ENCODE data around the gene CHI3L2. TPM values are rescaled to one million over a fixed set of nuclear protein-coding genes. Genes with fewer than 3 reads are reported as not detected.

The CHI3L2 gene
- polyA plus RNA-seq, 1 donor, result 2.4 TPM

DNA sequence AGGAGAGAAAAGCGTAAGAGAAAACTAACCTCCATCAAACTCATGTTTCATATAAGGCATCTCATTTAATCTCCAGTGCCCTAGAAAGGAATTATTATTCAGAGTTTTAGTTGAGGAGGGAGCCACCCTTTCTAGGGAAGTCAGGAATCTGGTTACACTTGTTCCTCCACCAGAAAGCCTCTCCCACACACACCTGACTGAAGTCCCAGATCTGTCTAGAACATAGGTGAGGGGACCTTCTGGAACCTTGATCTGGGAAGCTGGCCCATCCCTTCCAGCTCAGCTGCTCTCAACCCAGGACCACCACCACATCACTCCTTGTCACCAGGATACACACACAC is 25.2 kb upstream of the CHI3L2 start:
- no CpG with 5 or more reads among the region's 1 CpG for WGBS (ENCODE audit: insufficient coverage, low lambda C conversion rate)
- Histone ChIP-seq H3K4me3 (ENCODE audit: low read length) (no peak overlapping the region), H3K27ac (ENCODE audit: low read length) (peak overlapping the region; percentile 86), H3K4me1 (ENCODE audit: control insufficient read depth, insufficient read depth, low read length) (peaks cover 42% of the 10 kb centered on the region), H3K36me3 (ENCODE audit: control insufficient read depth, insufficient read depth, low read length) (peaks cover 19% of the 10 kb centered on the region), H3K27me3 (ENCODE audit: control insufficient read depth, insufficient read depth, low read length) (peaks cover 4% of the 10 kb centered on the region), H3K9me3 (ENCODE audit: control insufficient read depth, low read depth, low read length) (no peaks in the 10 kb centered on the region)
- DNase-seq, result peak in 1 of 2 donors; percentile 74

DNA sequence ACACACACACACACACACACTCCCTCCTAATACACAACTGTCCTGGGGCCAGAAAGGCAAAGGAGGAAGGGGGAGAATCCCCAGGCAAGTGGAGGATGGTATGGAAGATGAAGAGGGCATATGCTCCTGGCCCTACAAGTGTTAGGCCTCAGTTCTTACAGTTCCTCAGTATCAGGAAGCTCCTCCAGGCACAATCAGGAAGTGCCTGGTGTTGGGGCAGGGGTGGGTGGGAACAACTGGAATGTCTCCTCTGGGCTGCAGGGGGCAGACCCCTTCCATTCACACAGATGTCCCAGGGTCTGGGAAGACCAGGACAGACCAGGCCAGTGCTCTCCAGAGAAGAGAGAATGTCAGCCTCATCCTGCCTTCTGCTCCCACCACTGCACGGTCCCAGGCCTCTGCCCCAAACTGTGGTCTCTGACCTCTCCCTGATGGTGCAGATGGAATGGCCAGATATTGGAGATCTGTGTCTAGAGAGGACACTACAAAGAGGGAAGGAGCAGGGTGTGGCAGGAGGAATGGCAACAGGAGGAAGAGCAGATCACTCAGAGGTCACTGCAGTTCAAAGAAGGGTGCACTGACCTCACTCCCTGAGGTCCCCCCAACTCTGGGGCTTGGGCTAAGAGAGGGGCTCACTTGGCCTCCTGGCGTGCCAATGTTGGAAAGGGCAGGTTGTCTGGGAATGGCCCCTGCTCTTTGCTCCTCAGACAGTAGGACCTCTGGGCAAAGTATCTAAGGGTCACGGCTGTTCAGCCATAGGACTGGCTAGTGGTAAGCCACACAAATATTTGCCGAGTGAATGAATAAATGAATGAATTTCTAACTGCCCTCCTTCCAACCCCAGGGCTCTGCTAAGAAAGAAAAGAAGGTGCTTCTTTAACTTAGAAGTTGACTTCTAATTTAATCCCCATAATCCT is 24.5 kb upstream of the CHI3L2 start:
- Histone ChIP-seq H3K9me3 (ENCODE audit: control insufficient read depth, low read depth, low read length) (no peaks in the 10 kb centered on the region), H3K36me3 (ENCODE audit: control insufficient read depth, insufficient read depth, low read length) (peaks cover 13% of the 10 kb centered on the region), H3K4me1 (ENCODE audit: control insufficient read depth, insufficient read depth, low read length) (peaks cover 42% of the 10 kb centered on the region), H3K4me3 (ENCODE audit: low read length) (peak overlapping the region; percentile 52), H3K27ac (ENCODE audit: low read length) (peak overlapping the region; percentile 86), H3K27me3 (ENCODE audit: control insufficient read depth, insufficient read depth, low read length) (peaks cover 4% of the 10 kb centered on the region)
- WGBS (ENCODE audit: insufficient coverage, low lambda C conversion rate), result no CpG with 5 or more reads among the region's 4 CpGs
- DNase-seq, result peak in 1 of 2 donors; percentile 64

DNA sequence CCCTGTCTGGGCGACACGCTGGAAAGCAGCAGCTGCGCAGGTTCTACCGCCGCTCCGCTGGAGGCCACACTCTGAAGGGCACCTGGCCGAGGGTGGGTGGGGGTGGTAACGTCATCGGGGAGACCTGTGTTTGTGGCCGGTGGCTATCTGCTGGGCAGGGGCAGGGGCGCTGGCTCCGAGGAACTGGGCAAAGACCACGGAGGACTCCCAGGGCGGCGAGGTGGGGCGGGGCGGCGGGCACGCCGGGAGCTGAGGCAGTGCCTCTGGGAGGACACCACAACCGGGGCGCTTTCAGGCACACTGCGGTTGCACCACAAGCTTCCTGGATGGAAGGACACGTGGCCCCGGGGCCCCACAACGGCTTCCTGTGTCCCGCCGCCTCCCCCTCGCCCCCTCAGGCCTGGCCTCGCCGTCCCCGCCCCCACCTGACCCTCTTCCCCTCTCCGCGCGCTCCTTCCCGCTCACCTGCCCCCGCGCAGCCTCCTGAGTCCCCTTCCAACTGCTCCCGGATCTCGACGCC is 23.8 kb upstream of the CHI3L2 start:
- Histone ChIP-seq H3K27ac (ENCODE audit: low read length) (peak overlapping the region; percentile 86), H3K36me3 (ENCODE audit: control insufficient read depth, insufficient read depth, low read length) (peaks cover 9% of the 10 kb centered on the region), H3K27me3 (ENCODE audit: control insufficient read depth, insufficient read depth, low read length) (peaks cover 4% of the 10 kb centered on the region), H3K4me1 (ENCODE audit: control insufficient read depth, insufficient read depth, low read length) (peaks cover 42% of the 10 kb centered on the region), H3K9me3 (ENCODE audit: control insufficient read depth, low read depth, low read length) (no peaks in the 10 kb centered on the region), H3K4me3 (ENCODE audit: low read length) (peak overlapping the region; percentile 52)
- peak; percentile 84 to 94 for DNase-seq
- WGBS (ENCODE audit: insufficient coverage, low lambda C conversion rate), result no CpG with 5 or more reads among the region's 41 CpGs

DNA sequence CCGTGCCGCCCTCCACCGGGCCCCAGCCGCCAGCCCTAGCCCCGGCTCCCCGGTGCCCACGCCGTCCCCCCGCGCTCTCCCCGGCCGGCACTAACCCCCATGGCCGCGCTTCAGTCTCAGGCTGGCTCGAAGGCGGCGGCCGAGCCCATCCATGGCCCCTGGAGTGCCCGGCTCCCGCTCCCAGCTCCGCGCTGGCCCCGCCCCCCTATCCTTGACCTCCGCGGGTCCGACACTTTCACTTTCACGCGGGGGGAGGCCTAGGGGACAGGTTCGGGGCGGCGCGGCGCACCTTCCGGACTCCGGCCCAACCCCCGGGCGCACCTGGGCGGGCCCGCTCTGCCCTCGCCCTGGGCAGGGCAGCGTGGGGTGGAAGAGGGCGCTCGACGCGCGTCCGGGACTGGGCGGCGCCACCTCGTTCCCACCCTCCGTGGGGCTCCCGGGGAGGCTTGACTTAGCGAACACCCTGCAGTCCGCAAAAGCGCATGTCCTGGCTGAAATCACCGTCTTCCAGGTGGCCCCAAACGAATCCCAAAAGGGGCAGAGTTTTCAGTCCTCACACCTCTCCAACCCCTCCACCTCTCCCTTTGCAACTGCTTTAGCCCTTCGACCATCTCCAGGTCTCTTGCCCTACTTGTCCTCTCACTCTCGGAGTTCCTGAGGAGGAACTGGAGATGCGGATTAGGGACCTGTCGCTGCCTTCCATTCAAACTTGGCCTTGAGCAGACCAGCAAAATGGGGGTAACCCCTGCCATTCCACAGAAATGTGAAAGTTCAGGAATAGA is 23.1 kb upstream of the CHI3L2 start:
- H3K4me3 ChIP-seq (ENCODE audit: low read length), result peak overlapping the region; percentile 52
- no peaks in the 10 kb centered on the region for H3K9me3 ChIP-seq (ENCODE audit: control insufficient read depth, low read depth, low read length)
- H3K27ac ChIP-seq (ENCODE audit: low read length), result peak overlapping the region; percentile 86
- peaks cover 4% of the 10 kb centered on the region for H3K27me3 ChIP-seq (ENCODE audit: control insufficient read depth, insufficient read depth, low read length)
- peaks cover 42% of the 10 kb centered on the region for H3K4me1 ChIP-seq (ENCODE audit: control insufficient read depth, insufficient read depth, low read length)
- WGBS (ENCODE audit: insufficient coverage, low lambda C conversion rate), result no CpG with 5 or more reads among the region's 61 CpGs
- peaks cover 4% of the 10 kb centered on the region for H3K36me3 ChIP-seq (ENCODE audit: control insufficient read depth, insufficient read depth, low read length)
- peak; percentile 85 to 94 for DNase-seq

DNA sequence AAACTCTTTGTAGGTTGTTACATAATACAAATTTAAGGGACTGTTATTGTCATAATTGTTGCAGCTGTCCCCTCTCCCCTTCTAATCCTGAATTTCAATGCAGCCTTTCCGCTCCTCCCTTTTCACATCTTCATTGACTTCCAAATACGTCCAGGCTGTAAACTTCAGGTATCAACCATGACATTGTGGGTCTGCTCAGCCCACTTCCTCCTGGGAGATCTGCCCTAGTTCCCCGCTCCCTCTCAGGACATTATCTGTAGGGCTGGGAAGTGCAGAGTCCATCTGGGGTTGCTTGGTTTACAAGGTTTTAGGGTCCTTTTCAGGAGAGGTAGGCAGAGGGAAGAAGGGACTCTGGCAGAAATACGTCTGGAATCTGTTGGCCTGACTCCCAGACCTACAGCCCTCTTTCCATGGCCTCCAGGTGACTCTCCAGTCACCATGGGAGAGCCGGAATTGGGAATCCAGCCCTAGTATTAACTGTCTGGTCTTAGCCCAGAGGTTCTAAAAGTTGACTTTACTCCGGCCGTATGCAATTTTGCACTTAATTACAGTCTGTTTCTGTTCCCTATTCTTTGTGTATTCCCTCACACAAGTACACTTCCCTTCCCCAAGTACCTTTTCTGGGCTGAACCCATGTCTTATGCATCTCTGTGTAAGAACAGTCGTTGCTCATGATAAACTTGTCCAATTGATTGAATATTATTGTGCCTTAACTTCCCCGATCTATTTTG is 22.4 kb upstream of the CHI3L2 start:
- no peak overlapping the region for H3K4me3 ChIP-seq (ENCODE audit: low read length)
- peak overlapping the region; percentile 86 for H3K27ac ChIP-seq (ENCODE audit: low read length)
- no CpG with 5 or more reads among the region's 9 CpGs for WGBS (ENCODE audit: insufficient coverage, low lambda C conversion rate)

DNA sequence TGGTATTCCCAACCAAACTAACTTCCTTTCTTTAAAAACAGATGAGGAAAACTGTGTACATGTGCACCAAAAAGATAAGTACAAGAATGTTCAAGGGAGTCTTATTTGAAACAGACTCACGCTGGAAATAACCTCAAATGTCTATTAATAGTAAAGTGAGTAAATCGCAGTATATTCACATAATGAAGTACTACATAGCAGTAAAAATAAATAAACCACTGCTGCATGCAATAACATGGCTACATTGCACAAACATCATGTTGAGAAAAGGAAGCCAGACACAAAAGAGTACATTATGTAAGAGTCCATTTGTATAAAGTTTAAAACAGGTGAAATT is 21.8 kb upstream of the CHI3L2 start:
- Histone ChIP-seq H3K4me1 (ENCODE audit: control insufficient read depth, insufficient read depth, low read length) (peaks cover 37% of the 10 kb centered on the region), H3K27ac (ENCODE audit: low read length) (no peak overlapping the region)
- WGBS (ENCODE audit: insufficient coverage, low lambda C conversion rate), result no CpG with 5 or more reads among the region's 2 CpGs

More for the DNA sequence above, 22.4 kb upstream of the CHI3L2 start:
- Histone ChIP-seq H3K9me3 (ENCODE audit: control insufficient read depth, low read depth, low read length) (no peaks in the 10 kb centered on the region), H3K36me3 (ENCODE audit: control insufficient read depth, insufficient read depth, low read length) (no peaks in the 10 kb centered on the region), H3K27me3 (ENCODE audit: control insufficient read depth, insufficient read depth, low read length) (peaks cover 4% of the 10 kb centered on the region), H3K4me1 (ENCODE audit: control insufficient read depth, insufficient read depth, low read length) (peaks cover 42% of the 10 kb centered on the region)
- DNase-seq, result peak in 1 of 2 donors; percentile 75

DNA sequence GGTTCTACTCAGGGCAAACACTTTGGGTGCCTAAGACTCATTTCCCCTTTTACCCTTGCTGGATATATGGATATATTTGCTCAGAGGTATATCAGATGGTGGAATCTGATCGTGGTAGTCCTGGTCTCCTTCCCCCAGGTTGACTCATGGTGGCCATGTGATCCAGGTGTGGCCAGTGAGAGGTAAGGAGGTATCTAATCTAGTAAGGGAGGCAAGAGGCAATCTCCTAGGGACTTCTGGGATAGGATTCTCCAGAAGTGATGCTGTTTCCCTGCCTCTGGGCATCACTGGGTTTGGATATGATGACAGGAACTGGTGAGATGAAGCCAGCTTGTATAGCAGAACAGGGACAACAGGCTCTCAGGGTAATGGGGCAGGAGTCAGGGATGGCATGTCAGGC is 18.6 kb upstream of the CHI3L2 start:
- no CpG with 5 or more reads among the region's 1 CpG for WGBS (ENCODE audit: insufficient coverage, low lambda C conversion rate)

More for the DNA sequence above, 21.8 kb upstream of the CHI3L2 start:
- H3K27me3 ChIP-seq (ENCODE audit: control insufficient read depth, insufficient read depth, low read length), result peaks cover 4% of the 10 kb centered on the region
- no peaks in the 10 kb centered on the region for H3K9me3 ChIP-seq (ENCODE audit: control insufficient read depth, low read depth, low read length)
- H3K36me3 ChIP-seq (ENCODE audit: control insufficient read depth, insufficient read depth, low read length), result no peaks in the 10 kb centered on the region
- DNase-seq, result no peak
- no peak overlapping the region for H3K4me3 ChIP-seq (ENCODE audit: low read length)

DNA sequence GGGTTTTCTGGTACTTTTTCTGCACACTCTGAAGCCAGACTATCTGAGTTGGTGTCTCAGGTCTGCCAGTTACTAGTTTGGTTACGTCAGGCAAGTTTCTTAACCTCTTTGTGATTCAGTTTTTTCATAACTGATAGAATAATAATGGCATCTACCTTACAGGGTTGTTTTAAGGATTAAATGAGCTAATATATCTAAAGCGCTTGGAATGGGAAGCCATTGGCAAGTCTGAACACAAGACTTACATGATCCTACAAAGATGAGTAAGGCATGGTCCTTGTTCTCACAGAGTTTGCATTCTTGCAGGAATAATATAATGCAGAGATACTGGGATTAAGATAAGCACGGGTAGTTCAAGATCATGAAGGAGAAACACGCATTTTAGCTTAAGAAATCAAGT is 17.9 kb upstream of the CHI3L2 start:
- H3K27ac ChIP-seq (ENCODE audit: low read length), result no peak overlapping the region
- peaks cover 18% of the 10 kb centered on the region for H3K4me1 ChIP-seq (ENCODE audit: control insufficient read depth, insufficient read depth, low read length)
- 77% methylated on average over 3 of the region's 4 CpGs for WGBS (ENCODE audit: insufficient coverage, low lambda C conversion rate)
- DNase-seq, result no peak
- H3K36me3 ChIP-seq (ENCODE audit: control insufficient read depth, insufficient read depth, low read length), result no peaks in the 10 kb centered on the region
- no peaks in the 10 kb centered on the region for H3K9me3 ChIP-seq (ENCODE audit: control insufficient read depth, low read depth, low read length)
- no peak overlapping the region for H3K4me3 ChIP-seq (ENCODE audit: low read length)
- H3K27me3 ChIP-seq (ENCODE audit: control insufficient read depth, insufficient read depth, low read length), result peaks cover 2% of the 10 kb centered on the region

More for the DNA sequence above, 18.6 kb upstream of the CHI3L2 start:
- Histone ChIP-seq H3K27ac (ENCODE audit: low read length) (no peak overlapping the region), H3K27me3 (ENCODE audit: control insufficient read depth, insufficient read depth, low read length) (peaks cover 4% of the 10 kb centered on the region), H3K4me3 (ENCODE audit: low read length) (no peak overlapping the region), H3K36me3 (ENCODE audit: control insufficient read depth, insufficient read depth, low read length) (no peaks in the 10 kb centered on the region), H3K4me1 (ENCODE audit: control insufficient read depth, insufficient read depth, low read length) (peaks cover 20% of the 10 kb centered on the region), H3K9me3 (ENCODE audit: control insufficient read depth, low read depth, low read length) (no peaks in the 10 kb centered on the region)
- DNase-seq, result no peak

DNA sequence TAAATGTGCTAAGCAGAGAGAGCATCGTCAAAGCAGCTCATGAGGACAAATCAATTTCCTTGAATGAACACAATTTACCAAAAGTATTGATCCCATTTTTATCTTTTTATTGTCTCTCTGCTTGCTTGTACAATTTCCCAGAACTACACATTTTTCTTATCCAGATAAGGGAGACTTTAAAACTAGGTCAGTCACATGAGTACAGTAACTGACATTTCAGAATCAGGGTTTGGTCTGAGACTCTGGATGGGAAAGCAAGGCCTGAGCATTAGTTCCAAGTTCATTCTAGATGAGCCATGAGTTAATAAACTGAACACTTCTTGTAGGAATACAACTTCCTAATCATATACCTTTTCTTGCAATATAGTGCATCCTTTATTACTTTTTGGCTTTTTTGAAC is 15.6 kb upstream of the CHI3L2 start:
- H3K27ac ChIP-seq (ENCODE audit: low read length), result peak overlapping the region; percentile 59
- H3K9me3 ChIP-seq (ENCODE audit: control insufficient read depth, low read depth, low read length), result no peaks in the 10 kb centered on the region
- no peak overlapping the region for H3K4me3 ChIP-seq (ENCODE audit: low read length)
- peak in 1 of 2 donors; percentile 69 for DNase-seq
- H3K27me3 ChIP-seq (ENCODE audit: control insufficient read depth, insufficient read depth, low read length), result no peaks in the 10 kb centered on the region
- peaks cover 18% of the 10 kb centered on the region for H3K4me1 ChIP-seq (ENCODE audit: control insufficient read depth, insufficient read depth, low read length)
- no peaks in the 10 kb centered on the region for H3K36me3 ChIP-seq (ENCODE audit: control insufficient read depth, insufficient read depth, low read length)
- WGBS (ENCODE audit: insufficient coverage, low lambda C conversion rate), result 100% methylated on average over 1 of the region's 1 CpG
